HepG2 (cell line): ENCODE data around the gene GPC6. TPM values are rescaled to one million over a fixed set of nuclear protein-coding genes. Genes with fewer than 3 reads are reported as not detected.

Experiments used
- CHD4 ChIP-seq: fragments of 200-600 bp; sonication (generic); IDR thresholded peaks from 2 replicates; pipeline ENCODE4 v1.7.0; 2017; ENCODE audit warnings: mild to moderate bottlenecking, low read length, borderline replicate concordance
- FOXA1 ChIP-seq, 2 experiments: fragments of 450-650 bp in 1 of 2; sonication (generic) in 1 of 2; formaldehyde crosslinking in 1 of 2; IDR thresholded peaks; 2 replicates each; pipeline versions ENCODE4 v1.4.0 to v1.6.1; 2016 to 2020; ENCODE audit warnings: missing genetic modification reagents in 1 of 2
- GABPB1 ChIP-seq: IDR thresholded peaks from 2 replicates; pipeline ENCODE4 v1.6.1; 2016; ENCODE audit warnings: mild to moderate bottlenecking, missing genetic modification reagents, moderate library complexity, missing compliant biosample characterization
- KDM3A ChIP-seq: IDR thresholded peaks from 2 replicates; pipeline ENCODE4 v1.6.1; 2018; ENCODE audit warnings: low read depth, missing compliant biosample characterization
- KMT2A ChIP-seq: sonication (generic); formaldehyde crosslinking; IDR thresholded peaks from 2 replicates; pipeline ENCODE4 v1.4.0; 2020; ENCODE audit warnings: missing genetic modification reagents
- MIER2 ChIP-seq: IDR thresholded peaks from 2 replicates; pipeline ENCODE4 v1.6.1; 2016; ENCODE audit warnings: missing biosample characterization, missing genetic modification reagents
- PITX1 ChIP-seq: sonication (generic); formaldehyde crosslinking; IDR thresholded peaks from 2 replicates; pipeline ENCODE4 v1.5.1; 2020; ENCODE audit warnings: mild to moderate bottlenecking, missing genetic modification reagents
- RBAK ChIP-seq: sonication (generic); formaldehyde crosslinking; IDR thresholded peaks from 2 replicates; pipeline ENCODE4 v1.5.1; 2020; ENCODE audit warnings: mild to moderate bottlenecking, missing genetic modification reagents
- RXRB ChIP-seq: IDR thresholded peaks from 2 replicates; pipeline ENCODE4 v1.6.1; 2016; ENCODE audit warnings: borderline replicate concordance, missing genetic modification reagents, missing compliant biosample characterization
- SMC3 ChIP-seq: IDR thresholded peaks from 2 replicates; pipeline ENCODE4 v1.6.1; 2011; ENCODE audit warnings: low read length, improper control_type of control experiment
- TBX2 ChIP-seq: sonication (generic); formaldehyde crosslinking; IDR thresholded peaks from 2 replicates; pipeline ENCODE4 v1.5.0; 2020; ENCODE audit warnings: missing genetic modification reagents, mild to moderate bottlenecking, borderline replicate concordance
- TEAD3 ChIP-seq: optimal IDR thresholded peaks from 2 replicates; pipeline ENCODE3; 2016; ENCODE audit warnings: borderline replicate concordance
- ZFP82 ChIP-seq: sonication (generic); formaldehyde crosslinking; IDR thresholded peaks from 2 replicates; pipeline ENCODE4 v1.5.1; 2020; ENCODE audit warnings: mild to moderate bottlenecking, missing genetic modification reagents, borderline replicate concordance
- ZMYM3 ChIP-seq: sonication (generic); formaldehyde crosslinking; IDR thresholded peaks from 2 replicates; pipeline ENCODE4 v1.5.1; 2020; ENCODE audit warnings: mild to moderate bottlenecking, missing genetic modification reagents
- ZNF350 ChIP-seq: sonication (generic); formaldehyde crosslinking; IDR thresholded peaks from 2 replicates; pipeline ENCODE4 v1.4.0; 2020; ENCODE audit warnings: mild to moderate bottlenecking, low read depth, missing genetic modification reagents, borderline replicate concordance
- ZNF431 ChIP-seq: sonication (generic); formaldehyde crosslinking; IDR thresholded peaks from 2 replicates; pipeline ENCODE4 v1.9.0; 2022; ENCODE audit warnings: missing genetic modification reagents, low read depth, mild to moderate bottlenecking, borderline replicate concordance
- ZNF570 ChIP-seq: sonication (generic); formaldehyde crosslinking; IDR thresholded peaks from 2 replicates; pipeline ENCODE4 v1.4.0; 2020; ENCODE audit warnings: mild to moderate bottlenecking, missing genetic modification reagents, borderline replicate concordance
- ZNF577 ChIP-seq: sonication (generic); formaldehyde crosslinking; IDR thresholded peaks from 2 replicates; pipeline ENCODE4 v1.4.0; 2020; ENCODE audit warnings: mild to moderate bottlenecking, low read depth, missing genetic modification reagents, borderline replicate concordance
- ZNF629 ChIP-seq: sonication (generic); formaldehyde crosslinking; conservative IDR thresholded peaks from 2 replicates; pipeline ENCODE4 v1.5.0; 2020; ENCODE audit warnings: missing genetic modification reagents
- ZNF766 ChIP-seq: sonication (generic); formaldehyde crosslinking; IDR thresholded peaks from 2 replicates; pipeline ENCODE4 v1.5.0; 2020; ENCODE audit warnings: missing genetic modification reagents, borderline replicate concordance
- ZNF775 ChIP-seq: sonication (generic); formaldehyde crosslinking; IDR thresholded peaks from 2 replicates; pipeline ENCODE4 v1.4.0; 2020; ENCODE audit warnings: missing genetic modification reagents, mild to moderate bottlenecking, moderate library complexity, borderline replicate concordance
- ZNF777 ChIP-seq: sonication (generic); formaldehyde crosslinking; IDR thresholded peaks from 2 replicates; pipeline ENCODE4 v1.4.0; 2020; ENCODE audit warnings: missing genetic modification reagents
- ZSCAN12 ChIP-seq: sonication (generic); formaldehyde crosslinking; IDR thresholded peaks from 2 replicates; pipeline ENCODE4 v1.9.0; 2021; ENCODE audit warnings: mild to moderate bottlenecking, missing genetic modification reagents
- polyA plus RNA-seq, 8 experiments: library from polyadenylated mRNA; depleted of rRNA in 3 of 8; stranded (reverse) in 7 of 8; unstranded in 1 of 8; fragments of >200 nt; fragmentation: Illumina TruSeq in 4 of 8; extraction: Trizol in 4 of 8; gene quantifications; 2 replicates each; pipeline versions ENCODE4 v1.2.1 to v1.2.3, GENCODE V29; 2011 to 2016; ENCODE audit warnings: low read depth in 4 of 8, missing spikeins in 1 of 8, mixed read lengths in 1 of 8; ENCODE audit not compliant: insufficient read depth in 1 of 8
- total RNA-seq, 5 experiments: library from RNA; depleted of rRNA; stranded (reverse); fragments of >200 nt; fragmentation: Illumina TruSeq; extraction: Trizol; gene quantifications; 2 replicates each; pipeline ENCODE4 v1.2.3, GENCODE V29; 2016; ENCODE audit warnings: low read depth in 1 of 5
- TF ChIP-seq, protein P1 (sequence below): sonication (generic); formaldehyde crosslinking; IDR thresholded peaks from 2 replicates; pipeline ENCODE4 v1.4.0; 2020; ENCODE audit warnings: missing genetic modification reagents, mild to moderate bottlenecking, borderline replicate concordance
- TF ChIP-seq, protein P2 (sequence below): IDR thresholded peaks from 2 replicates; pipeline ENCODE4 v1.6.1; 2016; ENCODE audit warnings: control low read depth
- TF ChIP-seq, protein P3 (sequence below): sonication (generic); formaldehyde crosslinking; conservative IDR thresholded peaks from 2 replicates; pipeline ENCODE4 v1.8.1; 2023; ENCODE audit warnings: missing genetic modification reagents

Gene GPC6
- total and polyA plus RNA-seq, 2 of the 13 experiments (the other 11 are each of a cell fraction or from before 2014, with no cell fraction given): 24.5 to 33.9 TPM

DNA sequence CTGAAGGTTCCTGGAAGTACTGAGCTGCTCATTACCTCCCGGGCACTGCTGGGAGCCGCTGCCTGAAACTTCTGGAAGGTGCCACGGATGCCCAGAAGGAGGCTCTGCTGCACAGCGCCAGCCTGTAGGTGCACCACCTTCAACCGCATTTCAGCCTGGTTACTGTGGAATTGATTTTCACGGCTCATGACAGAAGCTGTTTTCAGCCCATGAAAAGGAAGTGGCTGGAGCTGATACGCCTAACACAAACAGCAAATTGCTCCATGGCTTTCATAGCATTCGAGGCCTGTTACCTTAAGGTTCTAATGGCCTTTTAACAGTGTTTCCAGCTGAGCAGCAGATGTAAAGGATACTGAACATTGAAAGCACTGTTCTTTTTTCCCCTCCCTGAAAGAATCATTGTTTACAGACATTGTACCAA, 22.0 kb downstream of the GPC6 start (continued):
- TF ChIP-seq, protein P1, sequence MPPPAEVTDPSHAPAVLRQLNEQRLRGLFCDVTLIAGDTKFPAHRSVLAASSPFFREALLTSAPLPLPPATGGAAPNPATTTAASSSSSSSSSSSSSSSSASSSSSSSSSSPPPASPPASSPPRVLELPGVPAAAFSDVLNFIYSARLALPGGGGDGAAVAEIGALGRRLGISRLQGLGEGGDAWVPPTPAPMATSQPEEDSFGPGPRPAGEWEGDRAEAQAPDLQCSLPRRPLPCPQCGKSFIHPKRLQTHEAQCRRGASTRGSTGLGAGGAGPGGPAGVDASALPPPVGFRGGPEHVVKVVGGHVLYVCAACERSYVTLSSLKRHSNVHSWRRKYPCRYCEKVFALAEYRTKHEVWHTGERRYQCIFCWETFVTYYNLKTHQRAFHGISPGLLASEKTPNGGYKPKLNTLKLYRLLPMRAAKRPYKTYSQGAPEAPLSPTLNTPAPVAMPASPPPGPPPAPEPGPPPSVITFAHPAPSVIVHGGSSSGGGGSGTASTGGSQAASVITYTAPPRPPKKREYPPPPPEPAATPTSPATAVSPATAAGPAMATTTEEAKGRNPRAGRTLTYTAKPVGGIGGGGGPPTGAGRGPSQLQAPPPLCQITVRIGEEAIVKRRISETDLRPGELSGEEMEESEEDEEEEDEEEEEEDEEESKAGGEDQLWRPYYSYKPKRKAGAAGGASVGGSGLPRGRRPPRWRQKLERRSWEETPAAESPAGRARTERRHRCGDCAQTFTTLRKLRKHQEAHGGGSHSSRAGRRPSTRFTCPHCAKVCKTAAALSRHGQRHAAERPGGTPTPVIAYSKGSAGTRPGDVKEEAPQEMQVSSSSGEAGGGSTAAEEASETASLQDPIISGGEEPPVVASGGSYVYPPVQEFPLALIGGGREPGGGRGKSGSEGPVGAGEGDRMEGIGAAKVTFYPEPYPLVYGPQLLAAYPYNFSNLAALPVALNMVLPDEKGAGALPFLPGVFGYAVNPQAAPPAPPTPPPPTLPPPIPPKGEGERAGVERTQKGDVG (CRISPR knock-in tag): 0 out of 2 replicates have a peak, but pooled peaks have one; percentile 37
- TF ChIP-seq CHD4: no peak; the same call in 1 of the 2 replicates
- TF ChIP-seq ZNF570 (CRISPR knock-in tag): no peak
- TF ChIP-seq GABPB1 (CRISPR knock-in tag): peak; percentile 61
- TF ChIP-seq ZMYM3 (CRISPR knock-in tag): peak; percentile 87
- TF ChIP-seq TBX2: peak; percentile 79; the same call in 1 of the 2 replicates
- TF ChIP-seq RXRB (CRISPR knock-in tag): peak; percentile 79
- no peak for TF ChIP-seq ZNF775 (CRISPR knock-in tag)
- TF ChIP-seq ZNF577 (CRISPR knock-in tag): no peak
- 0 out of 2 replicates have a peak, but pooled peaks have one; percentile 17 for TF ChIP-seq RBAK
- 0 out of 2 replicates have a peak, but pooled peaks have one; percentile 37 for TF ChIP-seq ZNF629 (CRISPR knock-in tag)
- TF ChIP-seq MIER2 (CRISPR knock-in tag): peak; percentile 60; the same call in 1 of the 2 replicates
- peak; percentile 66; the same call in 1 of the 2 replicates for TF ChIP-seq ZSCAN12 (CRISPR knock-in tag)
- no peak for TF ChIP-seq FOXA1 (IDR thresholded peaks at IDR 0.05)
- TF ChIP-seq FOXA1 (CRISPR knock-in tag; IDR thresholded peaks at IDR 0.05): peak; percentile 41; the same call in 1 of the 2 replicates
- TF ChIP-seq ZNF350: peak; percentile 84
- peak; percentile 81 for TF ChIP-seq KDM3A (CRISPR knock-in tag)
- TF ChIP-seq SMC3: peak; percentile 92
- TF ChIP-seq, protein P2, sequence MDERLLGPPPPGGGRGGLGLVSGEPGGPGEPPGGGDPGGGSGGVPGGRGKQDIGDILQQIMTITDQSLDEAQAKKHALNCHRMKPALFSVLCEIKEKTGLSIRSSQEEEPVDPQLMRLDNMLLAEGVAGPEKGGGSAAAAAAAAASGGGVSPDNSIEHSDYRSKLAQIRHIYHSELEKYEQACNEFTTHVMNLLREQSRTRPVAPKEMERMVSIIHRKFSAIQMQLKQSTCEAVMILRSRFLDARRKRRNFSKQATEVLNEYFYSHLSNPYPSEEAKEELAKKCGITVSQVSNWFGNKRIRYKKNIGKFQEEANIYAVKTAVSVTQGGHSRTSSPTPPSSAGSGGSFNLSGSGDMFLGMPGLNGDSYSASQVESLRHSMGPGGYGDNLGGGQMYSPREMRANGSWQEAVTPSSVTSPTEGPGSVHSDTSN (CRISPR knock-in tag): no peak
- TF ChIP-seq ZNF431 (CRISPR knock-in tag): 0 out of 2 replicates have a peak, but pooled peaks have one; percentile 57
- TF ChIP-seq TEAD3 (CRISPR knock-in tag): peak; percentile 88
- no peak for TF ChIP-seq ZNF777 (CRISPR knock-in tag)
- TF ChIP-seq ZFP82 (CRISPR knock-in tag): no peak
- TF ChIP-seq KMT2A (CRISPR knock-in tag): peak; percentile 95
- TF ChIP-seq ZNF766: 0 out of 2 replicates have a peak, but pooled peaks have one; percentile 30
- TF ChIP-seq, protein P3, sequence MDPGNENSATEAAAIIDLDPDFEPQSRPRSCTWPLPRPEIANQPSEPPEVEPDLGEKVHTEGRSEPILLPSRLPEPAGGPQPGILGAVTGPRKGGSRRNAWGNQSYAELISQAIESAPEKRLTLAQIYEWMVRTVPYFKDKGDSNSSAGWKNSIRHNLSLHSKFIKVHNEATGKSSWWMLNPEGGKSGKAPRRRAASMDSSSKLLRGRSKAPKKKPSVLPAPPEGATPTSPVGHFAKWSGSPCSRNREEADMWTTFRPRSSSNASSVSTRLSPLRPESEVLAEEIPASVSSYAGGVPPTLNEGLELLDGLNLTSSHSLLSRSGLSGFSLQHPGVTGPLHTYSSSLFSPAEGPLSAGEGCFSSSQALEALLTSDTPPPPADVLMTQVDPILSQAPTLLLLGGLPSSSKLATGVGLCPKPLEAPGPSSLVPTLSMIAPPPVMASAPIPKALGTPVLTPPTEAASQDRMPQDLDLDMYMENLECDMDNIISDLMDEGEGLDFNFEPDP: 0 out of 2 replicates have a peak, but pooled peaks have one; percentile 23
- peak; percentile 82 for TF ChIP-seq PITX1 (CRISPR knock-in tag)
